ENCODE data around the gene MRPL4.

DNA sequence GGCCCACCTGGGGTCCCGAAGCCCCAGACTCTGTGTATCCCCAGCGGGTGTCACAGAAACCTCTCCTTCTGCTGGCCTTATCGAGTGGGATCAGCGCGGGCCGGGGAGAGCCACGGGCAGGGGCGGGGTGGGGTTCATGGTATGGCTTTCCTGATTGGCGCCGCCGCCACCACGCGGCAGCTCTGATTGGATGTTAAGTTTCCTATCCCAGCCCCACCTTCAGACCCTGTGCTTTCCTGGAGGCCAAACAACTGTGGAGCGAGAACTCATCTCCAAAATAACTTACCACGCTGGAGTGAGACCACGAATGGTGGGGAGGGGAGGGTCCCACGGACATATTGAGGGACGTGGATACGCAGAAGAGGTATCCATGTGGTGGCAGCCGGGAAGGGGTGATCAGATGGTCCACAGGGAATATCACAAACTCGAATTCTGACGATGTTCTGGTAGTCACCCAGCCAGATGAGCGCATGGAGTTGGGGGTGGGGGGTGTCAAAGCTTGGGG, 36.7 kb downstream of the MRPL4 start:
- TF ChIP-seq, protein P1, sequence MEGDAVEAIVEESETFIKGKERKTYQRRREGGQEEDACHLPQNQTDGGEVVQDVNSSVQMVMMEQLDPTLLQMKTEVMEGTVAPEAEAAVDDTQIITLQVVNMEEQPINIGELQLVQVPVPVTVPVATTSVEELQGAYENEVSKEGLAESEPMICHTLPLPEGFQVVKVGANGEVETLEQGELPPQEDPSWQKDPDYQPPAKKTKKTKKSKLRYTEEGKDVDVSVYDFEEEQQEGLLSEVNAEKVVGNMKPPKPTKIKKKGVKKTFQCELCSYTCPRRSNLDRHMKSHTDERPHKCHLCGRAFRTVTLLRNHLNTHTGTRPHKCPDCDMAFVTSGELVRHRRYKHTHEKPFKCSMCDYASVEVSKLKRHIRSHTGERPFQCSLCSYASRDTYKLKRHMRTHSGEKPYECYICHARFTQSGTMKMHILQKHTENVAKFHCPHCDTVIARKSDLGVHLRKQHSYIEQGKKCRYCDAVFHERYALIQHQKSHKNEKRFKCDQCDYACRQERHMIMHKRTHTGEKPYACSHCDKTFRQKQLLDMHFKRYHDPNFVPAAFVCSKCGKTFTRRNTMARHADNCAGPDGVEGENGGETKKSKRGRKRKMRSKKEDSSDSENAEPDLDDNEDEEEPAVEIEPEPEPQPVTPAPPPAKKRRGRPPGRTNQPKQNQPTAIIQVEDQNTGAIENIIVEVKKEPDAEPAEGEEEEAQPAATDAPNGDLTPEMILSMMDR (IDR thresholded peaks at IDR 0.05; ENCODE audit: low read length), result no peak
- TF ChIP-seq EZH2 (IDR thresholded peaks at IDR 0.05; ENCODE audit: borderline replicate concordance, low read length), result no peak

Data from OCI-LY1 (cell line).